Subcutaneous abdominal adipose tissue (tissue), 5 donors: Measurements from ENCODE around the gene ARHGEF10L.
A peak's percentile ranks its signal among the peaks of the same experiment; 100 is the strongest.

Source experiments
- H3K27ac ChIP-seq: one replicate; pipeline ENCODE4 v1.7.0; 2013; ENCODE audit warnings: low read depth, mild to moderate bottlenecking, inconsistent platforms, low read length, moderate library complexity
- H3K27me3 ChIP-seq, 5 donors: one replicate each; pipeline ENCODE4 v1.7.0; 2013; ENCODE audit warnings: low read length in 5 of 5, inconsistent platforms in 1 of 5; ENCODE audit not compliant: control insufficient read depth in 5 of 5, insufficient read depth in 4 of 5
- H3K36me3 ChIP-seq, 5 donors: one replicate each; pipeline ENCODE4 v1.7.0; 2013; ENCODE audit warnings: low read length in 5 of 5; ENCODE audit not compliant: control insufficient read depth in 5 of 5, insufficient read depth in 5 of 5
- H3K4me1 ChIP-seq, 5 donors: one replicate each; pipeline ENCODE4 v1.7.0; 2013; ENCODE audit warnings: low read length in 5 of 5, mild to moderate bottlenecking in 3 of 5, moderate library complexity in 1 of 5; ENCODE audit not compliant: control insufficient read depth in 5 of 5, insufficient read depth in 5 of 5
- H3K4me3 ChIP-seq, 5 donors: one replicate each; pipeline ENCODE4 v1.7.0; 2013; ENCODE audit warnings: low read length in 5 of 5, low read depth in 1 of 5
- H3K9ac ChIP-seq, 5 donors: one replicate each; pipeline ENCODE4 v1.7.0; 2013; ENCODE audit warnings: low read length in 5 of 5, mild to moderate bottlenecking in 4 of 5, moderate library complexity in 3 of 5
- H3K9me3 ChIP-seq, 5 donors: one replicate each; pipeline ENCODE4 v1.7.0; 2013; ENCODE audit warnings: low read length in 5 of 5; ENCODE audit not compliant: control insufficient read depth in 5 of 5
- donor health status: healthy.
- donor health status: healthy.
- donor health status: healthy.
- donor health status: healthy.
- donor health status: healthy.

Gene ARHGEF10L

DNA sequence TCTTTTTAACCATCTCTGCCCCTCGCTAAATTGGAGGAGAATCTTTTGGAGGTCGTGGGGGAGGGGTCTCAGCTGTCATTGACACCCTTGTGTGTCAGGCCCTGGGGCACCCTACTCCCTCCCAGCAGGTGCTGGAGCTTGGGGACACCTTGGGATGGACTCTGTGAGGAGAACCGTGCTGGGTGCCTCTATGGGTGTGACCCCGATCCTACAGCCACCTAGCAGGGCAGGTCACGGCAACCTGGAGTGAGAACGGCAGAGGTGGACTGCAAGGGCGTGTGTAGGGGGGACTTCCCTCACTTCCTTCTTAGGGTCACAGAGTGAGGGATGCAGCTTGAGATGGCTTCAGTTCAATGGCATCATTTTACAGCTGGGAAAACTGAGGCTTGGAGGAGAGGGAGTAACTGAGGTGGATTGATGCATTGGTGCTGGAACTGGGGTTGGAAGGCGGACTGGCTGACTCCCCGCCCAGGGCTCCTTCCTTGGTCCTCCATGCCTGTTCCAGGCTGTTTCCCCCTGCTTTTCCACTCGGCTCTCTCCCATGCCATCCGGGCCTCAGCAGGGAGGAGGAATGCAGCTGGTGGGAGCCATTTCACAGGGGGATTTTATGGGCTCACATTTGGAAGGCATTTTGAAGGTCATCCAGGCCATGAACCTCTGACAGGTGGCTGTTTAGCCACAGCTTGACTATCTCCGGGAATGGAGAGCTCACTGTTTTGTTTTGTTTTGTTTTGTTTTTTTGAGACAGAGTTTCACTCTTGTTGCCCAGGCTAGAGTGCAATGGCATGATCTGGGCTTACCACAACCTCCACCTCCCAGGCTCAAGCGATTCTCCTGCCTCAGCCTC lies 18.8 kb upstream of the ARHGEF10L start:
- peaks cover 0 to 17% (median 14%) of the 10 kb centered on the region in 5 donors for H3K4me1 ChIP-seq
- H3K4me3 ChIP-seq = no peak overlapping the region
- no peaks in the 10 kb centered on the region for H3K9me3 ChIP-seq
- H3K36me3 ChIP-seq = no peaks in the 10 kb centered on the region
- H3K27ac ChIP-seq = no peak overlapping the region
- peaks cover 0 to 11% (median 0%) of the 10 kb centered on the region in 5 donors for H3K27me3 ChIP-seq
- H3K9ac ChIP-seq = no peak overlapping the region

DNA sequence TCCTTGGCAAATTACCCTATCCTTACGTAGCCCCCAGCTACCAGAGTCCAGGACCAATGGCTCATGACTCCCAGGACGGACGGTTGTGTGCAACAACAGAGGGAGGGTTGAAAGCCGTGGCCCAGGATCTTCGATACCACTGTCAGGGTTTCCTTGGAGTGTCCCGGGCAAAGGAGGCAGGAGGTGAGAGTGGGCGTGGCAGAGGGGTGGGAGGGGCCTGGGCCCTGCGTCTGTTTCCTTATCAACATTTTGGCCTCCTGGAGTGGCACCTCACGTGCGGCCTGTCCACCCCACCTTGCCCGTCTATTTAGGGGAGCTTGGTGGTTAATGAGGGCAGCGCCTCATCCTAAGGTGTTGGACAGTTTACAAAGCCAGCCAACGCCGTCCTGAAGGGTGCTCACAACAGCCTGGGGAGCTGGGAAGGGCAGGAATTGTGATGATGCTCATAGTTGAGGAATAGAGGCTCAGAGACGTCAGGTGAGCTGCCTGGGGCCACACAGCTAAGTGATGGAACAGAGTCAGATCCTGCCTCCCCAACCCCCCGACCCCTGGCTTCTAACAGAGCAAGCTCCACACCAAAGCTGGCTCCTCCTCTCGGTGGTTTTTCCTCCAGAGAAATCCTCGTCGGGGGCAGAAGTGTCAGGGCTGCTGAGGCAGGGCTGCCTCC lies 17.4 kb upstream of the ARHGEF10L start:
- peaks cover 0 to 9% (median 0%) of the 10 kb centered on the region in 5 donors for H3K27me3 ChIP-seq
- no peak overlapping the region for H3K9ac ChIP-seq
- no peak overlapping the region for H3K4me3 ChIP-seq
- H3K27ac ChIP-seq = no peak overlapping the region
- H3K9me3 ChIP-seq = no peaks in the 10 kb centered on the region
- peaks cover 0 to 13% (median 6%) of the 10 kb centered on the region in 5 donors for H3K4me1 ChIP-seq
- H3K36me3 ChIP-seq = no peaks in the 10 kb centered on the region

DNA sequence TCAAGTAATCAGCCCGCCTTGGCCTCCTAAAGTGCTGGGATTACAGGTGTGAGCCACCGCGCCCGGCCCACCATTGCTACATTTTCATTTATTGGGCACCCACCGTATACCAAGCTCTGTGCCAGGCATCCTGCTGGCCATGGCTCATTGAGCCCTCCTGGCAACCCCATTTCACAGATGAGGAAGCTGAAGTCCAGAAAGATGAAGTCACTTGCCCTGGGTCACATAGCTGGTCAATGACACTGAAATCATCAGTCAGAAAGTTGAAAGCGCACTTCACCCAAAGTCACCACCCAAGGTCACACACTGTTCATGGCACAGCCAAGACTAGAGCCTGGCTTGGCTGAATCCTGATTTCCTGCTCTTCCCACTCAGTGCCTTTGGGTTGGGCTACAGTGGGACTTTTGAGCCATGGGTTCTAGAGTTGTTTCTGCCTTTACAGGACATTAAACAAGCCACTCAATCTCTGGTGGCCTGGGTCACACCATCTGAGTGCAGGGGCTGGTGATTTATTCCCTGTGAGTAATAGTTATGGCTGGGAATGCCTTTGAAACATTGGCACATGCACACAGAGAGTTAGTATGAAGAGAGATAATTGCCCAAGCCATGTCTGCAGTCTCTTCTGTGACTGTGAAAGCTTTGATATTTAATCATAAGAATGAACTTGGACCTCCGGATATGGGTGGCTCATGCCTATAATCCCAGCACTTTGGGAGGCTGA lies 16.0 kb upstream of the ARHGEF10L start:
- peaks cover 0 to 9% (median 0%) of the 10 kb centered on the region in 5 donors for H3K27me3 ChIP-seq
- no peak overlapping the region for H3K27ac ChIP-seq
- no peak overlapping the region for H3K9ac ChIP-seq

DNA sequence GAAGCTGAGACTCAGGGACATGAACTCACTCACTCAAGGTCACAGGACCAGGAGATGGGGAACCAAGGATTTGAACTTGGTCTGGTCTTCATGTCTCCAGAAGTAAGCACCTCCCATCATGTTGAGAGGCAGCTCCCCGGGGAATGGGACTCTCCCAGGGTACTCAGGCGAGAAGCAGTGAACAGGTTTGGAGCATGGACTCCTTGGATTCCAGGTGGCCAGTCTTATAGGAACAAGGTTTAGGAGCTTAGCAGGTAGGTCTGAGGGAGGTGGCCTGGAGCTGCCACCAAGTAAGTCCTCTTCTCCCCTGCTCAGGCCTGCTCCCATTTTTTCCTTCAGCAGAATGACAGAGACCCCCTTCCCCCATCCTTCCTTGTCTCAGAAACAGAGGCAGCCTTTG lies 14.9 kb upstream of the ARHGEF10L start:
- H3K27ac ChIP-seq = no peak overlapping the region
- H3K4me1 ChIP-seq = peaks cover 3 to 17% (median 11%) of the 10 kb centered on the region in 5 donors
- H3K36me3 ChIP-seq = no peaks in the 10 kb centered on the region
- H3K9ac ChIP-seq = no peak overlapping the region
- H3K4me3 ChIP-seq = no peak overlapping the region
- no peaks in the 10 kb centered on the region for H3K9me3 ChIP-seq
- H3K27me3 ChIP-seq = peaks cover 0 to 9% (median 0%) of the 10 kb centered on the region in 5 donors

More for the DNA sequence above, 16.0 kb upstream of the ARHGEF10L start:
- H3K4me3 ChIP-seq = no peak overlapping the region
- H3K4me1 ChIP-seq = peaks cover 3 to 17% (median 11%) of the 10 kb centered on the region in 5 donors
- H3K36me3 ChIP-seq = no peaks in the 10 kb centered on the region
- no peaks in the 10 kb centered on the region for H3K9me3 ChIP-seq

DNA sequence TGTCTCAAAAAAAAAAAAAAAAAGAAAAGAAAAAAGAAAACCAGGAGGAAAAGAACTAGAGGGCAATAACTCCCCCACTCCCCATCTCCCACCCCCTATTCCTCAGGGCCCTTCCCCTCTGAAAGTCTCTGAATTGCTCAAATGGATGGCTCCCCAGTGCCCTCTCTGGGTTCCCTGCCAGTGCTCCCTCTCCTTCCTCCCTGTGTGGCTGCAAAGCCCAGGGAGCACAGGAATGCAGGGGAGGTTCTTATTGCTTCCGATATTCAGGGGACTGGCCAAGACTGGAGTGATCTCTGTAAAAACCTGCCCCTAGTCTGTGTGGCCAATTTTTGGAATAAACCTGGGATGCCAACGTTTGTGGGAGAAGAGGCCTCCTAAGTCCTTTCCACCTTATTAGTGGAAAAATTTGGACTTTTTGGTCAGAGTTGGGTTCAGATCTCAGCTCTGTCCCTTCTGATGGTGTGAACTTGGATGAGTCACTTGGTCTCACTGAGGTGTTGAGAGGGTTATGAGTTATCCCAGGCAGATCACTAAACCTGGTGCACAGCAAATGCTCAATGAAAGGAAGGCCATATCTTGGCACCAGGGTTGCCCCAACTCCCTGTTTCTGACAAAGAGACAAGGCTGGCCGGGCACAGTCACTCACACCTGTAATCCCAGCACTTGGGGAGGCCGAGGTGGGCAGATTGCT lies 13.4 kb upstream of the ARHGEF10L start:
- Histone ChIP-seq H3K9ac (no peak overlapping the region), H3K27me3 (peaks cover 0 to 4% (median 0%) of the 10 kb centered on the region in 5 donors), H3K4me3 (no peak overlapping the region), H3K27ac (no peak overlapping the region), H3K4me1 (peaks cover 3 to 17% (median 11%) of the 10 kb centered on the region in 5 donors), H3K9me3 (no peaks in the 10 kb centered on the region), H3K36me3 (no peaks in the 10 kb centered on the region)

DNA sequence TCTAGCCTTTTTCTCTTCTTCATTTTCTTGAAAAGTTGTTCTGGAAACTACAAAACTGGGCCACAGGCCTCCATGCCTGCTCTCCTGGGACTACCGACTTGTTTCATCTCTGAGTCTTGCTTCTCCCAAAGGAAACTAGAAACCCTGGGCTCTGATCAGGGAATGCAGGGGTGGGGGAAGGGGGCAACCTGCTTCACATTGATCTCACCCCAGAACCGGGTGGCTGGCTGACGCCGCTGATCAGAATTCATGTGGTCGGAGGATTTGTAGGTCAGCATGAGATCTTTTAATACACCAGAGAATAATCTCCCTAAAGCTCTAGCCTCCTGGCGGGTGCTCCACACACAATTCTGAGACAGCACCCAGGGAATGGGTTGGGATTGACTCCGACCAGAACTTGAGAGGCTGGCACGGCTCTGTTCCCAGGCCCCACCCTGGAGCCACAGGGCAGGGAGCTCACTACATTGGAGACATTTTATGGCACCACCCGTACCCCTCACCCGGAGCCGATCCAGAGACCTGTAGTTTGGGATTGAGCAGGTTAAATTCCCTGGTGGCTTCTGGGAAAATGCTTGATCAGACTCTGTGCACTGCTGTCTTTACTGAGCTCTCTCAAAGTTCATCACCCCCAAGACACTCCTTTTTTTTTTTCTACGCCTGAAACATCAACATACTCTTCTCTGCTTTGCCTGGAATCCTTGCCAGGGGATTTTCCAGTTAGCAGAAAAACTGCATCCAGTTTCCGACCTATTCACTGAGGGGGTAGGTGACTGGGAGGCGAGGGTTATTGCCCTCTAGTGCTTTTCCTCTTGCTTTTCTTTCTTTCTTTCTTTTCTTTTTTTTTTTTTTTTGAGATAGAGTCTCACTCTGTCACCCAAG lies 12.2 kb upstream of the ARHGEF10L start:
- Histone ChIP-seq H3K27ac (peak overlapping the region; percentile 46), H3K4me3 (no peak overlapping the region), H3K36me3 (no peaks in the 10 kb centered on the region), H3K9me3 (no peaks in the 10 kb centered on the region), H3K9ac (no peak overlapping the region), H3K4me1 (peaks cover 7 to 25% (median 18%) of the 10 kb centered on the region in 5 donors), H3K27me3 (peaks cover 0 to 2% (median 0%) of the 10 kb centered on the region in 5 donors)

DNA sequence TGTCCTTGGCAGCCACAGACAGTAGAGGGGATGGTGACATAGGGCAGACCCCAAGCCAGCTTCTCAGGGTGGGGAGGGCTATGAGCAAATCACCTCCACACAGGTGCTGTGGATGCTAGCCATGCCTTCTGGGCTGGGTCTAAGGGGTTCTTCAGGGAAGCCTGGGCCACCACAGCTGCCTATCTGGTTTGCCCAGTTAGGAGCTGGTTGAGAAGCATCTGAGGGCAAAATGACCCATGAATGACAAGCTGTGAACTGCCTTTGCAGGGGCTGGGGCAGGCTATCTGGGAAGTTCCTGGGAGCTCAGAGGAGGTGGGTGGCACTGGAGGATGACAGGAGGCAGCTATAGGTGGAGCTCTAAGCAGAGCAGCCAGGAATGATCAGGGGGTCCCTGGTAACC lies 10.1 kb upstream of the ARHGEF10L start:
- no peaks in the 10 kb centered on the region for H3K36me3 ChIP-seq
- no peaks in the 10 kb centered on the region for H3K27me3 ChIP-seq
- H3K9ac ChIP-seq = no peak overlapping the region
- H3K9me3 ChIP-seq = no peaks in the 10 kb centered on the region
- no peak overlapping the region for H3K27ac ChIP-seq
- no peak overlapping the region for H3K4me3 ChIP-seq
- H3K4me1 ChIP-seq = peaks cover 7 to 27% (median 21%) of the 10 kb centered on the region in 5 donors

DNA sequence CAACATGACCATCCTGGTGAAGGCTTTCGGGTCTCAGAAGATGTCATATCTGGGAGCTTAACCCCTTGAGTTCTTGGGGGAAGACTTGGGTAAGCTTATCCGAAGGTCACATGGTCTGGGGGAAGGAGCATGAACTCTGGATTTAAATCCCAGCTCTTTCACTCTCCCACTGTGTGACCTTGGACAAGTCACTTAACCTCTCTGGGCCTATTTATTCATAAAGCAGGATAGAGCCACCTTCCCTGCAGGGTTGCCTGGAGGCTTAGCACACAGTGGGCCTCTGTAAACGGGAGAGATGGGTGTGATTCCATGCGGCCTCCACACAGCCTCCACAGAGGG lies 8.2 kb upstream of the ARHGEF10L start:
- H3K4me1 ChIP-seq = peaks cover 7 to 27% (median 21%) of the 10 kb centered on the region in 5 donors
- H3K9me3 ChIP-seq = no peaks in the 10 kb centered on the region
- no peak overlapping the region for H3K4me3 ChIP-seq
- peaks cover 0 to 5% (median 0%) of the 10 kb centered on the region in 5 donors for H3K27me3 ChIP-seq
- H3K36me3 ChIP-seq = no peaks in the 10 kb centered on the region
- H3K27ac ChIP-seq = no peak overlapping the region
- no peak overlapping the region for H3K9ac ChIP-seq
